T-helper 1 cell treated with Interleukin-12 subunit alpha and Interleukin-12 subunit beta and Interleukin-4 antibody, amounts not matched to agents 30 μg/mL and 1 μg/mL, for 36 hours (primary cell): ENCODE results near the gene MAP1A.

Experiments used
- H3K27ac Mint-ChIP-seq: one replicate; pipeline ENCODE4 v1.8.0; 2021; ENCODE audit warnings: mild to moderate bottlenecking, mixed read lengths
- H3K27me3 Mint-ChIP-seq: one replicate; pipeline ENCODE4 v1.8.0; 2021; ENCODE audit warnings: low read depth, mixed read lengths
- H3K36me3 Mint-ChIP-seq: one replicate; pipeline ENCODE4 v1.8.0; 2021; ENCODE audit warnings: low read depth, mixed read lengths
- H3K4me1 Mint-ChIP-seq: one replicate; pipeline ENCODE4 v1.8.0; 2021; ENCODE audit warnings: low read depth, mixed read lengths
- H3K4me3 Mint-ChIP-seq: one replicate; pipeline ENCODE4 v1.8.0; 2021; ENCODE audit warnings: mild to moderate bottlenecking, moderate library complexity, mixed read lengths
- H3K9me3 Mint-ChIP-seq: one replicate; pipeline ENCODE4 v1.8.0; 2021; ENCODE audit warnings: mixed read lengths

MAP1A gene

GRCh38 chr15:43499635-43500034 lies 17.8 kb upstream of the MAP1A start:
- no peaks in the 10 kb centered on the region for H3K4me1 Mint-ChIP-seq
- no peak overlapping the region for H3K4me3 Mint-ChIP-seq
- no peak overlapping the region for H3K27ac Mint-ChIP-seq

DNA sequence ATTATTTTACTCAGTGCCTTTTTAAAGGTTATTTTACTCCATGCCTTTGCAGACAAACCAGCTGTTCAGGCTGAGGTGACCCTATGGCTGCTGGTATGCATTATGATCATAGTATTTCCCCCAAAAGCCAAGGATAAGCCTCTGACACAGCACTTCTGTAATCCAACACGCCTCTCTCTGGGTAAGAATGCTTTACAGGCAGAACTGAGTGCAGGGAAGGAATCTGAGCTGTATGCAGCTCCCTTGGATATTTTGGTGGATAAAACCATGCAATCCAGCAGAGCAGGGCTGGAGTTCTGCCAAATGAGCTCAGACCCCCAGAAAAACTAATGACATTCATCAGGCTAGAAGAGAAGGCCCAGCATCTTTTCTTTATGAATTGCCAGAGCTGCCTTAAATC lies 11.7 kb upstream of the MAP1A start:
- Mint-ChIP-seq H3K4me1 (peaks cover 19% of the 10 kb centered on the region), H3K4me3 (no peak overlapping the region), H3K27me3 (no peaks in the 10 kb centered on the region), H3K9me3 (no peaks in the 10 kb centered on the region), H3K36me3 (peaks cover 4% of the 10 kb centered on the region), H3K27ac (no peak overlapping the region)

More at GRCh38 chr15:43499635-43500034, 17.8 kb upstream of the MAP1A start:
- H3K27me3 Mint-ChIP-seq: no peaks in the 10 kb centered on the region
- H3K36me3 Mint-ChIP-seq: peaks cover 8% of the 10 kb centered on the region
- H3K9me3 Mint-ChIP-seq: no peaks in the 10 kb centered on the region

DNA sequence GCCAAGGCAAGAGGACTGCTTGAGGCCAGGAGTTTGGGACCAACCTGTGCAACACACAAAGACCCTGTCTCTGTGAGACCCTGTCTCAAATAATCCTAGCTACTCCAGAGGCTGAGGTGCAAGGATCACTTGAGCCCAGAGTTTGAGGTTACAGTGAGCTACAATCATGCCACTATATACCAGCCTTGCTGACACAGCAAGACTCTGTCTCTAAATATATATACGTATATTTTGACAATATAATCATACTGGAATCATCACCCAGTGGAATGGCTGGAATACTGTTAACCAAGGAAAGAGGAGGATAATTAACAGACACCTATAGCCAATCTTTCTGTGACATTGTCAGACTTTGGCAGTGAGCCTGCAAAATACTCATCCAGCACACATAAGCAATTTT lies 9.0 kb upstream of the MAP1A start:
- peaks cover 38% of the 10 kb centered on the region for H3K4me1 Mint-ChIP-seq
- no peaks in the 10 kb centered on the region for H3K27me3 Mint-ChIP-seq
- H3K9me3 Mint-ChIP-seq: no peaks in the 10 kb centered on the region
- H3K4me3 Mint-ChIP-seq: peak overlapping the region; percentile 56
- peaks cover 11% of the 10 kb centered on the region for H3K36me3 Mint-ChIP-seq
- peak overlapping the region; percentile 9 for H3K27ac Mint-ChIP-seq

GRCh38 chr15:43508991-43509659 lies 8.3 kb upstream of the MAP1A start:
- Mint-ChIP-seq H3K27me3 (no peaks in the 10 kb centered on the region), H3K4me1 (peaks cover 45% of the 10 kb centered on the region), H3K27ac (peak overlapping the region; percentile 9), H3K4me3 (peak overlapping the region; percentile 56), H3K36me3 (peaks cover 10% of the 10 kb centered on the region), H3K9me3 (no peaks in the 10 kb centered on the region)

GRCh38 chr15:43509660-43510199 lies 7.7 kb upstream of the MAP1A start:
- Mint-ChIP-seq H3K27me3 (no peaks in the 10 kb centered on the region), H3K36me3 (peaks cover 10% of the 10 kb centered on the region), H3K4me1 (peaks cover 51% of the 10 kb centered on the region), H3K27ac (peak overlapping the region; percentile 94), H3K4me3 (peak overlapping the region; percentile 90), H3K9me3 (no peaks in the 10 kb centered on the region)

GRCh38 chr15:43510200-43511011 lies 7.0 kb upstream of the MAP1A start:
- Mint-ChIP-seq H3K9me3 (no peaks in the 10 kb centered on the region), H3K4me3 (peak overlapping the region; percentile 90), H3K27ac (peak overlapping the region; percentile 94), H3K27me3 (no peaks in the 10 kb centered on the region), H3K36me3 (peaks cover 10% of the 10 kb centered on the region), H3K4me1 (peaks cover 54% of the 10 kb centered on the region)

DNA sequence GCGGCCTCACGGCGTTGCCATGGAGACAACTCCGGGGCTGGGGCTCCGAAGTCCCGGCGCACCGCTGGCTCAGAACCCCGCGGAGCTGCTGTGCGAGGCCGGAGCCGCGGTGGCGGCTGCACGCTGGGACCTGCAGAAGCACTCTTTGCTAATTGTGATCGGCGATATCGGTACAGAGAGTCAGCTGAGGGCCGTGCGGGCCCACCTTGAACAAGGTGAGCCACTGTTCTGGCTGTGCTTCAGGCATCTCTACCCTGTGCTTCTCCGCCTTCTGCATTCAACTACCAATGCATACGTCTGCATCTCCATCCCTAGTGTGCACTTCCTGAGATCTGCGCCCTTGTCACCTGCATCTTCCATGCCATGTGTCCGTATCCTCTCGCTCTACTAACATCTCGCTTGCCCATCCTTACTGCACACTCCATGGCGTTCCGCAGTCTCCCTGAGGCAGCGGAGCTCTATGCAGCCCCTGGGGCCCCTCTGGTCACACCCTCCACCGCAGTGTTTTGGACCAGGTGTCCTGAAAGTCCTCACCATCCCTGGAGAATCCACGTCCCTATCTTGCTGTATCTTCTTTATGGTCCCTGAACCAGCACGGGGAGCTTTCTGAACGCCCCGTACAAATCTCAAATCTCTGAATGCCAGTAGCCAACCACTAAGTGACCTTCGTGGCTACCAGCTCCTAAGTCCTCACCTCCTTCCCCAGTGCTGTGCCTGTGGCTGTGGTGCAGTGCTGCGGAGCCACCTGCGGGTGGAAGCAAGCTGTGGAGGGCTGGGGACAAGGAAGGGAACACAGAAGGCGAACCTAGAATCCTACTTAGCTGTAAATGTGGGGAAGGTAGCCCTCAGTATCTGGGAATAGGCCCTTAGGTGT lies 6.2 kb upstream of the MAP1A start:
- peak overlapping the region; percentile 90 for H3K4me3 Mint-ChIP-seq
- peaks cover 62% of the 10 kb centered on the region for H3K4me1 Mint-ChIP-seq
- peak overlapping the region; percentile 76 for H3K27ac Mint-ChIP-seq
- no peaks in the 10 kb centered on the region for H3K9me3 Mint-ChIP-seq
- peaks cover 2% of the 10 kb centered on the region for H3K27me3 Mint-ChIP-seq
- H3K36me3 Mint-ChIP-seq: peaks cover 12% of the 10 kb centered on the region

GRCh38 chr15:43513550-43513949 lies 3.9 kb upstream of the MAP1A start:
- Mint-ChIP-seq H3K27ac (peak overlapping the region; percentile 74), H3K4me3 (peak overlapping the region; percentile 69), H3K36me3 (peaks cover 24% of the 10 kb centered on the region), H3K27me3 (peaks cover 24% of the 10 kb centered on the region), H3K4me1 (peaks cover 74% of the 10 kb centered on the region), H3K9me3 (no peaks in the 10 kb centered on the region)

- no peaks in the 10 kb centered on the region for H3K9me3 Mint-ChIP-seq
- H3K27ac Mint-ChIP-seq: peak overlapping the region; percentile 81
- H3K4me1 Mint-ChIP-seq: peaks cover 73% of the 10 kb centered on the region
- H3K27me3 Mint-ChIP-seq: peaks cover 30% of the 10 kb centered on the region
- peak overlapping the region; percentile 69 for H3K4me3 Mint-ChIP-seq
- peaks cover 24% of the 10 kb centered on the region for H3K36me3 Mint-ChIP-seq
These were observed 3.0 kb upstream of the MAP1A start for GRCh38 chr15:43514241-43515057.

- Mint-ChIP-seq H3K4me3 (peak overlapping the region; percentile 67), H3K36me3 (peaks cover 29% of the 10 kb centered on the region), H3K4me1 (peaks cover 64% of the 10 kb centered on the region), H3K27me3 (peaks cover 30% of the 10 kb centered on the region), H3K9me3 (no peaks in the 10 kb centered on the region), H3K27ac (no peak overlapping the region)
These were observed 1.7 kb upstream of the MAP1A start for GRCh38 chr15:43515741-43516140.

- Mint-ChIP-seq H3K36me3 (peaks cover 32% of the 10 kb centered on the region), H3K27me3 (peaks cover 30% of the 10 kb centered on the region), H3K9me3 (no peaks in the 10 kb centered on the region), H3K27ac (peak overlapping the region; percentile 22), H3K4me3 (peak overlapping the region; percentile 67), H3K4me1 (peaks cover 63% of the 10 kb centered on the region)
These were observed 1.2 kb upstream of the MAP1A start for GRCh38 chr15:43516185-43516584.

GRCh38 chr15:43516801-43517353 lies 531 bp upstream of the MAP1A start:
- Mint-ChIP-seq H3K9me3 (no peaks in the 10 kb centered on the region), H3K27ac (peak overlapping the region; percentile 38), H3K36me3 (peaks cover 36% of the 10 kb centered on the region), H3K27me3 (peaks cover 30% of the 10 kb centered on the region), H3K4me1 (peaks cover 57% of the 10 kb centered on the region), H3K4me3 (peak overlapping the region; percentile 5)

GRCh38 chr15:43518197-43518761 lies 871 bp downstream of the MAP1A start:
- Mint-ChIP-seq H3K9me3 (no peaks in the 10 kb centered on the region), H3K4me1 (peaks cover 46% of the 10 kb centered on the region), H3K27ac (peak overlapping the region; percentile 58)

More at GRCh38 chr15:43518197-43518761, 871 bp downstream of the MAP1A start:
- peak overlapping the region; percentile 71 for H3K4me3 Mint-ChIP-seq
- H3K27me3 Mint-ChIP-seq: peaks cover 30% of the 10 kb centered on the region
- H3K36me3 Mint-ChIP-seq: peaks cover 34% of the 10 kb centered on the region
